ENCODE measurements around the gene ARPP19. TPM values are rescaled to one million over a fixed set of nuclear protein-coding genes. Genes with fewer than 3 reads are reported as not detected.

Gene ARPP19
- total and polyA plus RNA-seq, 9 of the 15 experiments (the other 6 are each of a cell fraction or from before 2014, with no cell fraction given): 33.3 to 102 (median 60.5) TPM

- TF ChIP-seq UBTF (IDR thresholded peaks at IDR 0.05; ENCODE audit: borderline replicate concordance in 1 of 2, low read depth in 2 of 2, low read length in 2 of 2): 0 out of 4 replicates have a peak, but pooled peaks of 1 of the 2 experiments have one; percentile 29
- no peak for TF ChIP-seq CHD1 (IDR thresholded peaks at IDR 0.05; ENCODE audit: low read length)
- TF ChIP-seq ZNF311 (CRISPR knock-in tag; IDR thresholded peaks at IDR 0.05): no peak
- TF ChIP-seq ZNF589 (CRISPR knock-in tag; IDR thresholded peaks at IDR 0.05; ENCODE audit: low read depth): no peak
- TF ChIP-seq SAFB2 (IDR thresholded peaks at IDR 0.05; ENCODE audit: borderline replicate concordance, low read depth, low read length, severe bottlenecking): no peak
- TF ChIP-seq ZFP30 (CRISPR knock-in tag; IDR thresholded peaks at IDR 0.05; ENCODE audit: borderline replicate concordance): no peak
- TF ChIP-seq HCFC1 (IDR thresholded peaks at IDR 0.05; ENCODE audit: low read depth, low read length): no peak
- no peak for TF ChIP-seq TEAD1 (CRISPR knock-in tag; IDR thresholded peaks at IDR 0.05)
- TF ChIP-seq ZNF785 (CRISPR knock-in tag; IDR thresholded peaks at IDR 0.05): no peak
- peak in 1 of 2 experiments; percentile 26; a peak in 2 of 4 replicates for TF ChIP-seq RAD21 (CRISPR knock-in tag; conservative IDR thresholded peaks at IDR 0.05 in 1 of 2, IDR thresholded peaks at IDR 0.05 in 1 of 2)
- TF ChIP-seq ZNF398 (CRISPR knock-in tag; IDR thresholded peaks at IDR 0.05): no peak
- TF ChIP-seq POLR2G (IDR thresholded peaks at IDR 0.05; ENCODE audit: low read depth, low read length): peak; percentile 65
- TF ChIP-seq ARNT (IDR thresholded peaks at IDR 0.05): no peak
- TF ChIP-seq FOXJ3 (CRISPR knock-in tag; IDR thresholded peaks at IDR 0.05): no peak
- TF ChIP-seq CTBP1 (IDR thresholded peaks at IDR 0.05; ENCODE audit: borderline replicate concordance): peak; percentile 79; the same call in 1 of the 2 replicates
- TF ChIP-seq CBFB (CRISPR knock-in tag; IDR thresholded peaks at IDR 0.05): no peak
Measured at GRCh38 chr15:52528564-52529340, 40.1 kb downstream of the ARPP19 start, which contains the start of gene MYO5A (continued).
